ENCODE measurements around the gene CPED1. TPM values are rescaled to one million over a fixed set of nuclear protein-coding genes. Genes with fewer than 3 reads are reported as not detected.
"Not testable (repeated sequence)": the region's sequence is repeated elsewhere in the genome, so short reads cannot be mapped to it uniquely, and the experiment has no call there.

CPED1 gene
- total RNA-seq, 4 donors from 2014 or later, result 1.3 to 5.6 (median 3.6) TPM

DNA sequence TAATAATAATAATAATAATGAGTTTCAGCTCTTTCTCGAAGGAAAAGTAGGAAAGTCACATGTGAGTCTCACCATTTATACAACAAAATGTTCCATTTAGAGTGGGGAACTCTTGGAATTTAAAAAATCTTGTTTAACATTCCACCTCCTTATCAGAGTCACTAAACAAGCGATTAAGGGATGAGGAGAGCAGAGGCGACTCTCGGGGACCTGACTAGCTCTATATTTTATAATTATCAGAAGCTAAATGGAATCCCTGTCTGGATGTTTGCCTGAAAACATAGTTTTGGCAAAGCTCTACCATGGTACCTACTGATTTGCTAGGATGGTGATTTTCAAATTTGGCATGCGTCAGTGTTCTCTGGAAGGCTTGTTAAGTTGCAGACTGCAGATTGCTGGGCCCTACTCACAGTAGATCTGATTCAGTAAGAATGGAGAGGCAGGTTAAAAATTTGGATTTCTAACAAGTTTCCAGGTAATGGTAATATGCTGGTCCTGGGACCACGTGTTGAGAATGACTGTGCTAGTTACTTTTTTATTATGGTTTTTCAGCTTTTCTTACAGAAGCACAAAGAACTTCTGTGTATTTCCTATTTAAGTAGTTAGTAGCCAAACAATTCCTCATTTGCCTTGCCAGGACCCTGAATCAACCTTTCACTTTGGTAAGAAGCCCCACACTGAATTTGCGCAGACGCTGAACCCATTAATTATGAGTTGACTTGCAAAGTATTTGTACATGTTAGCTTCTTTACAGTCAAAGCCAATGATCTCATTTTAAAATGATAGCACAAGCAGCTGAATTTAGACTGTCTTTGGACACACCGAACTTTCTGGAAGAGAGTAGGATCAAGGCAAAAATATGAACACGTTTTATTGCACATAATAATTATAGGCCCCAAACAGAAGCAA, 39.5 kb downstream of the CPED1 start:
- no peak for DNase-seq (ENCODE audit: low spot score in 2 of 2)
- no peak overlapping the region for H3K4me3 ChIP-seq
- H3K27me3 ChIP-seq, result no peaks in the 10 kb centered on the region
- H3K4me1 ChIP-seq, result peaks cover 5% of the 10 kb centered on the region
- no peaks in the 10 kb centered on the region for H3K36me3 ChIP-seq
- no peak for TF ChIP-seq EP300 (IDR thresholded peaks at IDR 0.05)
- TF ChIP-seq, protein P1, sequence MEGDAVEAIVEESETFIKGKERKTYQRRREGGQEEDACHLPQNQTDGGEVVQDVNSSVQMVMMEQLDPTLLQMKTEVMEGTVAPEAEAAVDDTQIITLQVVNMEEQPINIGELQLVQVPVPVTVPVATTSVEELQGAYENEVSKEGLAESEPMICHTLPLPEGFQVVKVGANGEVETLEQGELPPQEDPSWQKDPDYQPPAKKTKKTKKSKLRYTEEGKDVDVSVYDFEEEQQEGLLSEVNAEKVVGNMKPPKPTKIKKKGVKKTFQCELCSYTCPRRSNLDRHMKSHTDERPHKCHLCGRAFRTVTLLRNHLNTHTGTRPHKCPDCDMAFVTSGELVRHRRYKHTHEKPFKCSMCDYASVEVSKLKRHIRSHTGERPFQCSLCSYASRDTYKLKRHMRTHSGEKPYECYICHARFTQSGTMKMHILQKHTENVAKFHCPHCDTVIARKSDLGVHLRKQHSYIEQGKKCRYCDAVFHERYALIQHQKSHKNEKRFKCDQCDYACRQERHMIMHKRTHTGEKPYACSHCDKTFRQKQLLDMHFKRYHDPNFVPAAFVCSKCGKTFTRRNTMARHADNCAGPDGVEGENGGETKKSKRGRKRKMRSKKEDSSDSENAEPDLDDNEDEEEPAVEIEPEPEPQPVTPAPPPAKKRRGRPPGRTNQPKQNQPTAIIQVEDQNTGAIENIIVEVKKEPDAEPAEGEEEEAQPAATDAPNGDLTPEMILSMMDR (IDR thresholded peaks at IDR 0.05), result no peak
- no peak for TF ChIP-seq POLR2AphosphoS5 (IDR thresholded peaks at IDR 0.05)
- H3K27ac ChIP-seq, result no peak overlapping the region
- no peaks in the 10 kb centered on the region for H3K9me3 ChIP-seq
- 68% methylated on average over 10 of the region's 10 CpGs for WGBS

DNA sequence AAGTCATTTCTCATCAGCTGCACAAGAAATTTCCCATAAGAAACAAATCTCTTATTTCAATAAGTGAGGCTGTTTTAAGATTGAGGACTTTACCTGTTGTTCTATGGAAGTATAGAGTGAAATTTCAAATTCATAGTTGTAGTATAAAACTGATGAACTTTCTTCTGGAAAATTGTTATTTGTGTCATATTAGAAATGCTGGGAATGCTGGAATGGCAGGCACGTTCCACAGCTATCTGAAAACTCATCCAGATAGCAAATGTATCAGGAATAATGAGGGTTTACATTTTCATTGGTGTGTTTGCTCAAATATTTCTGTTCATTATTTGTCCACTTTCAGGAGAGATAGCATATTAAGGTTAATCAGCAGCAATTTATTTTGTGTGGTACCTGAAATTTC, 40.8 kb downstream of the CPED1 start:
- no peak for DNase-seq (ENCODE audit: low spot score in 2 of 2)
- H3K27me3 ChIP-seq, result no peaks in the 10 kb centered on the region
- H3K4me3 ChIP-seq, result no peak overlapping the region
- no peak for TF ChIP-seq POLR2A (IDR thresholded peaks at IDR 0.05)
- TF ChIP-seq, protein P1 (IDR thresholded peaks at IDR 0.05), result no peak
- no peak for TF ChIP-seq POLR2AphosphoS5 (IDR thresholded peaks at IDR 0.05)
- H3K9me3 ChIP-seq, result no peaks in the 10 kb centered on the region
- WGBS, result 97% methylated on average over 1 of the region's 1 CpG
- H3K36me3 ChIP-seq, result no peaks in the 10 kb centered on the region
- peaks cover 5% of the 10 kb centered on the region for H3K4me1 ChIP-seq
- H3K27ac ChIP-seq, result no peak overlapping the region

DNA sequence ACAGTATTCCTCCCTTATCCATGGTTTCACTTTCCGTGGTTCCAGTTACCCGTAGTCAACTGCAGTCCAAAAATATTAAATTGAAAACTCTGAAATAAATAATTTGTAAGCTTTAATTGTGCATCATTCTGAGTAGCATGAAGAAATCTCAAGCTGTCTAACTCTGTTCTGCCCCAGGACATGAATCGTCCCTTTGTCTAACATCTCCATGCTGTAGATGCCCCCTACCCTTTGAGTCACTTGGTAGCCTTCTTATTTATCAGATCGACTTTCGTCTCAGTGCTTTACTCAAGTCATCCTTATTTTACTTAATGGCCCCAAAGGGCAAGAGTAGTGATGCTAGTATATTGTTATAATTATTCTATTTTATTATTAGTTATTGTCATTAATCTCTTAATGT, 41.8 kb downstream of the CPED1 start:
- H3K9me3 ChIP-seq, result no peaks in the 10 kb centered on the region
- no peaks in the 10 kb centered on the region for H3K27me3 ChIP-seq
- TF ChIP-seq, protein P1 (IDR thresholded peaks at IDR 0.05), result no peak
- TF ChIP-seq POLR2A (IDR thresholded peaks at IDR 0.05) (no peak), EP300 (IDR thresholded peaks at IDR 0.05) (no peak), POLR2AphosphoS5 (IDR thresholded peaks at IDR 0.05) (no peak)
- H3K4me3 ChIP-seq, result no peak overlapping the region
- 83% methylated on average over 5 of the region's 5 CpGs for WGBS
- H3K36me3 ChIP-seq, result no peaks in the 10 kb centered on the region
- peaks cover 5% of the 10 kb centered on the region for H3K4me1 ChIP-seq
- no peak for DNase-seq (ENCODE audit: low spot score in 2 of 2)
- H3K27ac ChIP-seq, result no peak overlapping the region

DNA sequence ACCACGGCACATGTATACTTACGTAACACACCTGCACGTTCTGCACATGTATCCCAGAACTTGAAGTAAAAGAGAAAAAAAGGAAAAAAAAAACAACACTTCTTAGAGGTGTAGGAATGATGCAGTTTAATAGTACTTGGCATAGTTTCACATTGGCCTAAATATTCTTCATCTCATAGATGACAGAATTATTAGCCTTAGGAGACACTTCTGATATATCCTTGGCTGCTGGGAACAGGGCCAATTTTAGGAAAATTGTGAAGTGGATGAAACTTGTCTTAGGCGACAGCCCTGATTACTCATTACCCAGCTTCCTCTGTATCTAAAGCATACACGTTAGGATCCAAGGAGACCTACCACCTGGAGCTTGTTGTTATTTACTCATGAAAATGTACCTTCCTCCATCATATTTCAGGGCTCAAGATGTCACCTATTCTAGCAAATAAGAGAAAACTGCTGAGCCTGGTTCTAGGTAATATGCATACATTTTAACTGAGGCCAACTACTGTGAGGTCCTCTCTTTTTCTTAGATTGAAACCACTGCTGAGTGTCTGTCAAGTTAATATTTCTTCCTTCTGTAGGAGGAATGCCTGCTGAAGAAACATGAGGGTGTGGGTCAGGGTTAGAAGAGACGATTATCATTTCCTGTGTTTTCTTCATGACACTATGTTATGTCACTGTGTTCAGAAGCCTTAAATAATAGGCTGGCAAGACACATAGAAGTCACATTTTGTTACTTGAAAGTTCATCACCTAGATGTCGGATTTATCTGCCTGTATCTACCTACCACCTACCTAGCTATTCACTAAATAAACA, 44.3 kb downstream of the CPED1 start:
- no peak overlapping the region for H3K27ac ChIP-seq
- WGBS, result 54% methylated on average over 7 of the region's 7 CpGs
- H3K4me3 ChIP-seq, result no peak overlapping the region
- no peaks in the 10 kb centered on the region for H3K9me3 ChIP-seq
- H3K27me3 ChIP-seq, result no peaks in the 10 kb centered on the region
- no peak for TF ChIP-seq POLR2A (IDR thresholded peaks at IDR 0.05)
- no peak for TF ChIP-seq POLR2AphosphoS5 (IDR thresholded peaks at IDR 0.05)
- TF ChIP-seq EP300 (IDR thresholded peaks at IDR 0.05), result no peak
- TF ChIP-seq, protein P1 (IDR thresholded peaks at IDR 0.05), result no peak
- DNase-seq (ENCODE audit: low spot score in 2 of 2), result no peak
- H3K4me1 ChIP-seq, result peaks cover 5% of the 10 kb centered on the region
- no peaks in the 10 kb centered on the region for H3K36me3 ChIP-seq

DNA sequence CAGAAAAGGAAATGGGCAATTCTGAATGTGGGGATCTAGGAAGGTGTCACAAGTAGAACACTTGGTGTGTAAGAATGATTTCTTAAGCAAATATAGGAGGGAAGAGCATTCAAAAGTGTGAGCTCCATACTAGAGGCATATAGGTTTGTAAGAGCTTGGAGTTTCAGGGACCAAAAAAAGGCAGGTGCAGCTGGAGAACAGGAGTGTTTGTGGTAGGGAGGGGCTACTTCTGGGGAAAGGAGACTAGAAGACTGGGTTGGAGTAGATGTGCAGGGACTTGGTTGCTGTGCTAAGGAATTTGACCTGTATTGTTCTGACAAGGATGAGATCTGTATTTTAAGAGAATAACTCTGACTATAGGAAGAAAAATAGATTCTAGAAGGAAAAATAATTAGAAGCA, 46.4 kb downstream of the CPED1 start:
- TF ChIP-seq, protein P1 (IDR thresholded peaks at IDR 0.05), result no peak
- TF ChIP-seq POLR2AphosphoS5 (IDR thresholded peaks at IDR 0.05), result no peak
- no peak for TF ChIP-seq EP300 (IDR thresholded peaks at IDR 0.05)
- TF ChIP-seq POLR2A (IDR thresholded peaks at IDR 0.05), result no peak
- no peak overlapping the region for H3K27ac ChIP-seq
- H3K4me3 ChIP-seq, result no peak overlapping the region
- H3K36me3 ChIP-seq, result no peaks in the 10 kb centered on the region
- DNase-seq (ENCODE audit: low spot score in 2 of 2), result no peak
- no peaks in the 10 kb centered on the region for H3K4me1 ChIP-seq
- no peaks in the 10 kb centered on the region for H3K9me3 ChIP-seq
- H3K27me3 ChIP-seq, result no peaks in the 10 kb centered on the region

DNA sequence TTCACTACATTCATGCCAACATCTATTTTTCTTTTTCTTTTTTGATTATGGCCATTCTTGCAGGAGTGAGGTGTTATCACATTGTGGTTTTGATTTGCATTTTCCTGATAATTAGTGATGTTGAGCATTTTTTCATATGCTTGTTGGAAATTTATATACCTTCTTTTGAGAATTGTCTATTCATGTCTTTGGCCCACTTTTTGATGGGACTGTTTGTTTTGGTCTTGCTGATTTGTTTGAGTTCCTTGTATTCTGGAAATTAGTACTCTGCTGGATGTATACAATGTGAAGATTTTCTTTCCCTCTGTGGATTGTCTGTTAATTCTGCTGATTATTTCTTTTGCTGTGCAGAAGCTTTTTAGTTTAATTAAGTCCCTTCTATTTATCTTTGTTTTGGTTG, 48.3 kb downstream of the CPED1 start:
- not testable (repeated sequence) for H3K9me3 ChIP-seq, H3K4me1 ChIP-seq

DNA sequence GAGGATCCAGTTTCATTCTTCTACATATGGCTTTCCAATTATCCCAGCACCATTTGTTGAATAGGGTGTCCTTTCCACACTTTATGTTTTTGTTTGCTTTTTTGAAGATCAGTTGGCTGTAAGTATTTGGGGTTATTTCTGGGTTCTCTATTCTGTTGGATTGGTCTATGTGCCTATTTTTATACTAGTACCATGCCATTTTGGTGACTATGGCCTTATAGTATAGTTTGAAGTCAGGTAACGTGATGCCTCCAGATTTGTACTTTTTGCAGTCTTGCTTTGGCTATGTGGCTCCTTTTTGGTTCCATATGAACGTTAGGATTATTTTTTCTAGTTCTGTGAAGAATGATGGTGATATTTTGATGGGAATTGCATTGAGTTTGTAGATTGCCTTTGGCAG, 48.8 kb downstream of the CPED1 start:
- not testable (repeated sequence) for H3K36me3 ChIP-seq; H3K27me3 ChIP-seq; H3K27ac ChIP-seq; H3K4me3 ChIP-seq; H3K4me1 ChIP-seq; H3K9me3 ChIP-seq; DNase-seq (ENCODE audit: low spot score in 2 of 2)
- 96% methylated on average over 2 of the region's 2 CpGs for WGBS

More for the DNA sequence above, 48.3 kb downstream of the CPED1 start:
- not testable (repeated sequence) for H3K27me3 ChIP-seq; H3K36me3 ChIP-seq; DNase-seq (ENCODE audit: low spot score in 2 of 2); H3K27ac ChIP-seq; H3K4me3 ChIP-seq

Data from suprapubic skin (tissue), 4 donors.